HepG2 (cell line): ENCODE data around the gene NRGN. TPM values are rescaled to one million over a fixed set of nuclear protein-coding genes. Genes with fewer than 3 reads are reported as not detected.

ENCODE experiments used
- ATAC-seq: fragments of 200-7000 bp; cut with Tn5 transposase; 3 replicates; pipeline ENCODE4 v1.9.1; 2020; ENCODE audit warnings: mild to moderate bottlenecking, moderate library complexity
- BruUV-seq: library from RNA; stranded (reverse); fragments of 400-500 nt; replicated peaks from 2 replicates; lab custom pipeline; 2021; lab: Mats Ljungman, UMichigan
- CTCF ChIA-PET: fragments of 300-600 bp; formaldehyde crosslinking; extraction: SDS; loops from one replicate; lab custom pipeline; 2021; ENCODE audit warnings: low total read pairs, inconsistent platforms, low intra/inter-chr PET ratio; lab: Yijun Ruan, JAX
- POLR2A ChIA-PET: fragments of 350-600 bp; sonication (Branson Sonifier 250); formaldehyde crosslinking; loops from one replicate; lab custom pipeline; 2020; ENCODE audit warnings: antibody characterized with exemption, inconsistent platforms; lab: Yijun Ruan, JAX
- DNase-seq: peaks from one replicate; pipeline ENCODE4 v3.0.0-alpha.2; 2015; ENCODE audit warnings: low spot score
- FAIRE-seq: peaks from 3 replicates; lab custom pipeline; 2011; peaks lifted over from hg19 to GRCh38; lab: Jason Lieb, UNC
- H2AFZ ChIP-seq: one replicate; pipeline ENCODE4 v1.6.1; 2011; ENCODE audit warnings: low read length, inconsistent platforms
- H3K27ac ChIP-seq: fragments of 300-600 bp; 3 replicates; pipeline ENCODE4 v1.8.0; 2011; ENCODE audit warnings: mixed run types, mild to moderate bottlenecking, mixed read lengths, low read length, inconsistent platforms; ENCODE audit not compliant: insufficient read depth; ENCODE audit errors: extremely low read length
- H3K27me3 ChIP-seq, 2 experiments: fragments of 200-600 bp in 1 of 2; 2 replicates in 1 of 2; 3 replicates in 1 of 2; pipeline versions ENCODE4 v1.6.0 to v1.8.0; 2011; ENCODE audit warnings: low read length in 2 of 2, mild to moderate bottlenecking in 2 of 2, moderate library complexity in 2 of 2, inconsistent platforms in 1 of 2; ENCODE audit not compliant: insufficient read depth in 2 of 2, control insufficient read depth in 1 of 2
- H3K36me3 ChIP-seq, 2 experiments: fragments of 200-600 bp in 1 of 2; replicated peaks in 1 of 2; 2 replicates in 1 of 2; 3 replicates in 1 of 2; pipeline versions ENCODE4 v1.5.1 to v1.8.0; 2011; ENCODE audit warnings: low read length in 2 of 2, inconsistent platforms in 1 of 2; ENCODE audit not compliant: insufficient read depth in 2 of 2, control insufficient read depth in 1 of 2
- H3K4me1 ChIP-seq: 2 replicates; pipeline ENCODE4 v1.5.1; 2012; ENCODE audit warnings: low read length, inconsistent platforms; ENCODE audit not compliant: insufficient read depth
- H3K4me2 ChIP-seq: 2 replicates; pipeline ENCODE4 v1.6.0; 2011; ENCODE audit warnings: low read depth, low read length, inconsistent platforms
- H3K4me3 ChIP-seq, 3 experiments: fragments of 200-600 bp in 1 of 3; sonication (generic), shearing (Covaris generic) in 1 of 3; replicated peaks in 1 of 3; 2 replicates each; pipeline ENCODE4 v1.5.1; 2011 to 2016; ENCODE audit warnings: low read length in 3 of 3, inconsistent platforms in 2 of 3, low read depth in 2 of 3, mild to moderate bottlenecking in 2 of 3, control low read depth in 1 of 3, mixed read lengths in 1 of 3; ENCODE audit not compliant: insufficient read depth in 1 of 3
- H3K79me2 ChIP-seq: one replicate; pipeline ENCODE4 v1.6.1; 2011; ENCODE audit warnings: low read length, inconsistent platforms; ENCODE audit not compliant: insufficient read depth
- H3K9ac ChIP-seq: 2 replicates; pipeline ENCODE4 v1.6.0; 2011; ENCODE audit warnings: mild to moderate bottlenecking, low read depth, low read length, inconsistent platforms; ENCODE audit not compliant: insufficient read depth
- H3K9me3 ChIP-seq: 2 replicates; pipeline ENCODE4 v1.5.1; 2012; ENCODE audit warnings: mild to moderate bottlenecking, low read length
- H4K20me1 ChIP-seq: 2 replicates; pipeline ENCODE4 v1.6.0; 2011; ENCODE audit warnings: inconsistent platforms, mild to moderate bottlenecking, low read length, moderate library complexity; ENCODE audit not compliant: insufficient read depth
- GATAD2A ChIP-seq: IDR thresholded peaks from 2 replicates; pipeline ENCODE4 v1.6.1; 2016
- GFI1 ChIP-seq: sonication (generic); formaldehyde crosslinking; IDR thresholded peaks from 2 replicates; pipeline ENCODE4 v1.5.0; 2020; ENCODE audit warnings: missing genetic modification reagents, mild to moderate bottlenecking, borderline replicate concordance
- GTF3A ChIP-seq: sonication (generic); formaldehyde crosslinking; conservative IDR thresholded peaks from 2 replicates; pipeline ENCODE4 v1.4.0; 2020; ENCODE audit warnings: mild to moderate bottlenecking, missing genetic modification reagents
- HIVEP1 ChIP-seq: sonication (generic); formaldehyde crosslinking; IDR thresholded peaks from 2 replicates; pipeline ENCODE4 v1.4.0; 2020; ENCODE audit warnings: mild to moderate bottlenecking, missing genetic modification reagents
- PITX1 ChIP-seq: sonication (generic); formaldehyde crosslinking; IDR thresholded peaks from 2 replicates; pipeline ENCODE4 v1.5.1; 2020; ENCODE audit warnings: mild to moderate bottlenecking, missing genetic modification reagents
- RFX3 ChIP-seq: IDR thresholded peaks from 2 replicates; pipeline ENCODE4 v1.6.1; 2016; ENCODE audit warnings: missing biosample characterization, missing genetic modification reagents
- ZNF136 ChIP-seq: sonication (generic); formaldehyde crosslinking; IDR thresholded peaks from 2 replicates; pipeline ENCODE4 v1.8.1; 2022; ENCODE audit warnings: low read depth, mild to moderate bottlenecking, moderate library complexity, missing genetic modification reagents
- ZNF326 ChIP-seq: sonication (generic); formaldehyde crosslinking; IDR thresholded peaks from 2 replicates; pipeline ENCODE4 v1.4.0; 2020; ENCODE audit warnings: missing genetic modification reagents, borderline replicate concordance
- ZNF430 ChIP-seq: sonication (generic); formaldehyde crosslinking; IDR thresholded peaks from 2 replicates; pipeline ENCODE4 v1.9.0; 2021; ENCODE audit warnings: mild to moderate bottlenecking, missing genetic modification reagents
- WGBS: methylation state at CpG from one replicate; pipeline ENCODE4 v1.1.6; 2017; ENCODE audit warnings: low lambda C conversion rate; 5-methylcytosine and 5-hydroxymethylcytosine counted together
- in situ Hi-C: cut with HindIII; loops from 2 replicates; pipeline ENCODE4 v1.10.0; 2017; ENCODE audit warnings: low pct_unique_long_range_greater_than_20kb; ENCODE audit not compliant: extremely low pct_ligation_motif_present
- intact Hi-C: fragments of 100-400 bp; cut with micrococcal nuclease; formaldehyde crosslinking; loops from one replicate; pipeline ENCODE4 v1.10.0; 2022; ENCODE audit not compliant: unreplicated experiment
- polyA plus RNA-seq, 8 experiments: library from polyadenylated mRNA; depleted of rRNA in 3 of 8; stranded (reverse) in 7 of 8; unstranded in 1 of 8; fragments of >200 nt; fragmentation: Illumina TruSeq in 4 of 8; extraction: Trizol in 4 of 8; gene quantifications; 2 replicates each; pipeline versions ENCODE4 v1.2.1 to v1.2.3, GENCODE V29; 2011 to 2016; ENCODE audit warnings: low read depth in 4 of 8, missing spikeins in 1 of 8, mixed read lengths in 1 of 8; ENCODE audit not compliant: insufficient read depth in 1 of 8
- total RNA-seq, 5 experiments: library from RNA; depleted of rRNA; stranded (reverse); fragments of >200 nt; fragmentation: Illumina TruSeq; extraction: Trizol; gene quantifications; 2 replicates each; pipeline ENCODE4 v1.2.3, GENCODE V29; 2016; ENCODE audit warnings: low read depth in 1 of 5
- TF ChIP-seq, protein P1 (sequence below): sonication (generic); formaldehyde crosslinking; IDR thresholded peaks from 2 replicates; pipeline ENCODE4 v1.5.1; 2020; ENCODE audit warnings: missing genetic modification reagents, mild to moderate bottlenecking, borderline replicate concordance
- TF ChIP-seq, protein P2 (sequence below): sonication (generic); formaldehyde crosslinking; IDR thresholded peaks from 2 replicates; pipeline ENCODE4 v1.5.0; 2020; ENCODE audit warnings: mild to moderate bottlenecking, missing genetic modification reagents, borderline replicate concordance

NRGN gene
- total and polyA plus RNA-seq, 2 of the 13 experiments (the other 11 are each of a cell fraction or from before 2014, with no cell fraction given): 0.22 TPM; not detected in 1

DNA sequence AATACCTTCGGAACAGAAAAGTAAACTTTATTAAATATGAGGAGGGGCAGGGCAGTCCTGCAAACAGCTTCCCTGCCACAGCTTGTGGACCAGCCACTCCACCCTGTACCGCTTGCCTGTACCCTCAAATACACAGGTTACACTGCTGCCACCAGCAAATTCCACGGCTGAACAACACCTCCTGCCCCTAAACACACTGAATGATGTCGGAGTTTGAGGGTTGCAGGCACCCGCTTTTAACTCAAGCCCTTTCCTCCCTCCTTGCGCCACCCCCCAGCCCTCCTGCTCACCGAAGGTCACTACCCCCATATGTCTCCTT, 8.3 kb downstream of the NRGN start (continued):
- TF ChIP-seq, protein P1, sequence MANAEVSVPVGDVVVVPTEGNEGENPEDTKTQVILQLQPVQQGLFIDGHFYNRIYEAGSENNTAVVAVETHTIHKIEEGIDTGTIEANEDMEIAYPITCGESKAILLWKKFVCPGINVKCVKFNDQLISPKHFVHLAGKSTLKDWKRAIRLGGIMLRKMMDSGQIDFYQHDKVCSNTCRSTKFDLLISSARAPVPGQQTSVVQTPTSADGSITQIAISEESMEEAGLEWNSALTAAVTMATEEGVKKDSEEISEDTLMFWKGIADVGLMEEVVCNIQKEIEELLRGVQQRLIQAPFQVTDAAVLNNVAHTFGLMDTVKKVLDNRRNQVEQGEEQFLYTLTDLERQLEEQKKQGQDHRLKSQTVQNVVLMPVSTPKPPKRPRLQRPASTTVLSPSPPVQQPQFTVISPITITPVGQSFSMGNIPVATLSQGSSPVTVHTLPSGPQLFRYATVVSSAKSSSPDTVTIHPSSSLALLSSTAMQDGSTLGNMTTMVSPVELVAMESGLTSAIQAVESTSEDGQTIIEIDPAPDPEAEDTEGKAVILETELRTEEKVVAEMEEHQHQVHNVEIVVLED (CRISPR knock-in tag): no peak

DNA sequence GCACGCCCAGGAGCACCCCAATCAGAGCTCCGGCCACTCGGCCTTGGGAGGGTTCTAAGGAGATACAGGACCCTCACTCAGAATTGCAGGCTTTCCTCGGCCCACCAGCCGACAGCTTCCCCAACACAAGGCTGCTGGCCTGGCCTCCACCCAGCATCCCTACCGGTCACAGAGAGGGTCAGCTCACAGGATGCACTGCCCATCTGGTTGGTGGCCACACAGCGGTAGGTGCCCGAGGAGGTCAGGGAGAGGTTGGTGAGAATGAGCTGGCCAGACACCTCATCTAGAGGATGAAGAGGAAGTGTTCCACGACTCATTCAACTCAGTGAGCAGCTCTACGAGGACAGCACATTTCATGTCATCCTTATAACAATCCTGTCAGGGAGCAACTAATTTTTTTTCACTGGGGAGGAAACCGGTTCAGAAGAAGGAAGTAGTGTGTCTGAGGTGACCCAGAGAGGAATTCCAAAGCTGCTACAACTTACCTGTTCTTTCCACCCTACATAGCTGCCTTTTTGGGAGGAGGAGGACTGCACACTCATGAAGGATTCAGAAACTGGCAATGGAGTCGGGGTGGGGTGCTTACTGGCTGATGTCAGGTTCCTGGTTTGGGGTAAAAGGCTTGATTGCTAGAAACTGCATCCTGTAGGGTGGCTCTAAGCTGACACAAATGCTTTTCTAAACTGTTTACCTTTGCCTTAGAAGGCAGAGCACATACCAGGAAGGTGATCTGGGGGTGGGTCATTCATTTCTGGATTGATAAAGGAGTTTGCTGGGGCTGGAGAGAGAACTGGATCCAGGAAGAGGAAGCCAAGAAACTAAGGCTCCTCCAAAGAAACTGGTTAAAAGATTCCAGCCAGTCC, 9.0 kb downstream of the NRGN start:
- no peak overlapping the region for H3K9ac ChIP-seq
- TF ChIP-seq ZNF430 (CRISPR knock-in tag) (no peak), GATAD2A (CRISPR knock-in tag) (no peak), GTF3A (no peak), PITX1 (CRISPR knock-in tag) (no peak), GFI1 (CRISPR knock-in tag) (no peak), HIVEP1 (CRISPR knock-in tag) (no peak), RFX3 (CRISPR knock-in tag) (no peak), ZNF136 (no peak), ZNF326 (CRISPR knock-in tag) (no peak)
- TF ChIP-seq, protein P2, sequence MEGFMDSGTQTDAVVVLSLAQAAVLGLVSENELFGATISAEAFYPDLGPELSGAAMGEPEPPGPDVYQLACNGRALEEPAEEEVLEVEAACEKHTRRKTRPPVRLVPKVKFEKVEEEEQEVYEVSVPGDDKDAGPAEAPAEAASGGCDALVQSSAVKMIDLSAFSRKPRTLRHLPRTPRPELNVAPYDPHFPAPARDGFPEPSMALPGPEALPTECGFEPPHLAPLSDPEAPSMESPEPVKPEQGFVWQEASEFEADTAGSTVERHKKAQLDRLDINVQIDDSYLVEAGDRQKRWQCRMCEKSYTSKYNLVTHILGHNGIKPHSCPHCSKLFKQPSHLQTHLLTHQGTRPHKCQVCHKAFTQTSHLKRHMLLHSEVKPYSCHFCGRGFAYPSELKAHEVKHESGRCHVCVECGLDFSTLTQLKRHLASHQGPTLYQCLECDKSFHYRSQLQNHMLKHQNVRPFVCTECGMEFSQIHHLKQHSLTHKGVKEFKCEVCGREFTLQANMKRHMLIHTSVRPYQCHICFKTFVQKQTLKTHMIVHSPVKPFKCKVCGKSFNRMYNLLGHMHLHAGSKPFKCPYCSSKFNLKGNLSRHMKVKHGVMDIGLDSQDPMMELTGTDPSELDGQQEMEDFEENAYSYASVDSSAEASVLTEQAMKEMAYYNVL (CRISPR knock-in tag): no peak

More for the DNA sequence above, 9.0 kb downstream of the NRGN start:
- Histone ChIP-seq H2AFZ (no peak overlapping the region), H3K27ac (no peak overlapping the region), H4K20me1 (no peaks in the 10 kb centered on the region), H3K9me3 (no peaks in the 10 kb centered on the region), H3K79me2 (no peaks in the 10 kb centered on the region), H3K27me3 (peaks cover 0 to 66% of the 10 kb centered on the region in 2 experiments; a peak in 4 of 5 replicates), H3K4me3 (no peak overlapping the region), H3K4me1 (peaks cover 56% of the 10 kb centered on the region), H3K4me2 (no peak overlapping the region), H3K36me3 (no peaks in the 10 kb centered on the region)
- FAIRE-seq (no peak), ATAC-seq (no peak), DNase-seq (no peak)
- in situ Hi-C loops: no loop called here
- ChIA-PET CTCF (no interaction called here), POLR2A (interaction anchor here (1.0 to 4.7 kb wide), 2 partner anchors 10 to 14 kb away, joined by 3 to 48 read pairs; no protein-coding TSS in a partner anchor)
- no TSS peak for BruUV-seq
- WGBS: 16% methylated on average over 9 of the region's 12 CpGs
- intact Hi-C loops: loop anchor here (10.0 kb wide), 1 partner anchor 46 kb away; no protein-coding TSS in a partner anchor
